Spleen (tissue), 7 donors: Measurements from ENCODE around the gene FAM110A.

Source experiments
- POLR2A ChIP-seq, 3 donors: fragments of 450-650 bp; IDR thresholded peaks; one replicate each; pipeline ENCODE4 v1.5.1; 2017; ENCODE audit warnings: antibody characterized with exemption in 3 of 3, mild to moderate bottlenecking in 1 of 3
- POLR2AphosphoS5 ChIP-seq, 3 donors: sonication (generic); formaldehyde crosslinking; IDR thresholded peaks; one replicate each; pipeline ENCODE4 v1.5.1; 2017; ENCODE audit warnings: antibody characterized with exemption in 3 of 3
- TF ChIP-seq, protein P1 (sequence below), 11 experiments: fragments of 200-600 bp in 7 of 11; fragments of 450-650 bp in 4 of 11; sonication (generic) in 4 of 11; IDR thresholded peaks in 8 of 11; conservative IDR thresholded peaks in 3 of 11; 1 replicate in 7 of 11; 2 replicates in 4 of 11; pipeline versions ENCODE4 v1.4.0 to v1.8.0; 2016 to 2021; ENCODE audit warnings: antibody characterized with exemption in 11 of 11, inconsistent platforms in 4 of 11, mild to moderate bottlenecking in 1 of 11
- donor health status: DM: no; HTN: no; CAD: no; lungs with moderate emphysema.
- donor health status: DM: no; HTN: no; CAD: no.
- donor health status: DM: no; HTN: no; CAD: no.

DNA sequence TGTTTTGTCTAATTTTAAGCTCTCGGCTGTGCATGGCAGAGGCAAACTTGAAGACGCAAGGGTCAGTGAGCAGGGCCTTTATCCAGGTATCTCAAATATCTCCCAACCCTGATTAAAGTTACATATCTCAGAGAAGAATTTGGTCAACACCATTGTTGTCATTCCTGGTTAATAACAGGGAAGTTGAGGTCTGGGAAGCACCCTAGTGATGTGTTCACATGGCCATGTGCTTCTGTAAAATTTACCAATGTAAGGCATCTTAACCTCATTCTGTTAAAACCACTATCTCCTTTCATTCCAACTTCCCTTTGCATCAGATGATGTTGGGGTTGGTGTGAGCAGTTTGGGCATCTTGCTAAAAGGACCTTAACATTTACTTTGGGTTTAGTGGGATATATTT, 4.0 kb upstream of the FAM110A start:
- TF ChIP-seq, protein P1, sequence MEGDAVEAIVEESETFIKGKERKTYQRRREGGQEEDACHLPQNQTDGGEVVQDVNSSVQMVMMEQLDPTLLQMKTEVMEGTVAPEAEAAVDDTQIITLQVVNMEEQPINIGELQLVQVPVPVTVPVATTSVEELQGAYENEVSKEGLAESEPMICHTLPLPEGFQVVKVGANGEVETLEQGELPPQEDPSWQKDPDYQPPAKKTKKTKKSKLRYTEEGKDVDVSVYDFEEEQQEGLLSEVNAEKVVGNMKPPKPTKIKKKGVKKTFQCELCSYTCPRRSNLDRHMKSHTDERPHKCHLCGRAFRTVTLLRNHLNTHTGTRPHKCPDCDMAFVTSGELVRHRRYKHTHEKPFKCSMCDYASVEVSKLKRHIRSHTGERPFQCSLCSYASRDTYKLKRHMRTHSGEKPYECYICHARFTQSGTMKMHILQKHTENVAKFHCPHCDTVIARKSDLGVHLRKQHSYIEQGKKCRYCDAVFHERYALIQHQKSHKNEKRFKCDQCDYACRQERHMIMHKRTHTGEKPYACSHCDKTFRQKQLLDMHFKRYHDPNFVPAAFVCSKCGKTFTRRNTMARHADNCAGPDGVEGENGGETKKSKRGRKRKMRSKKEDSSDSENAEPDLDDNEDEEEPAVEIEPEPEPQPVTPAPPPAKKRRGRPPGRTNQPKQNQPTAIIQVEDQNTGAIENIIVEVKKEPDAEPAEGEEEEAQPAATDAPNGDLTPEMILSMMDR (IDR thresholded peaks at IDR 0.05 in 8 of 11, conservative IDR thresholded peaks at IDR 0.05 in 3 of 11): no peak
- TF ChIP-seq POLR2AphosphoS5 (IDR thresholded peaks at IDR 0.05) (no peak), POLR2A (IDR thresholded peaks at IDR 0.05) (no peak)
